Inferior parietal cortex (tissue), 1 donor: Measurements from ENCODE around the gene SOCS1.
"Not testable (repeated sequence)": the region's sequence is repeated elsewhere in the genome, so short reads cannot be mapped to it uniquely, and the experiment has no call there.

ENCODE experiments used
- DNase-seq: peaks from one replicate; pipeline ENCODE4 v3.0.0-alpha.2; 2016; ENCODE audit errors: extremely low spot score

SOCS1 gene

GRCh38 chr16:11255737-11256660 lies at the start of gene SOCS1:
Gene SOCS1 (minus strand): TSS chr16:11256204. CDS start chr16:11255478, 726 bp downstream.
- DNase-seq, result peak; percentile 79

- no peak for DNase-seq
Observed at GRCh38 chr16:11303405-11304138, 47.6 kb upstream of the SOCS1 start.

GRCh38 chr16:11302977-11303376 lies 47.0 kb upstream of the SOCS1 start:
- DNase-seq, result no peak

- DNase-seq, result no peak
Observed at GRCh38 chr16:11301645-11302501, 45.9 kb upstream of the SOCS1 start.

- no peak for DNase-seq
Observed at GRCh38 chr16:11300560-11300892, 44.5 kb upstream of the SOCS1 start.

GRCh38 chr16:11299865-11300559 lies 44.0 kb upstream of the SOCS1 start:
- DNase-seq, result no peak

- not testable (repeated sequence) for DNase-seq
Observed at GRCh38 chr16:11298950-11299547, 43.0 kb upstream of the SOCS1 start.

GRCh38 chr16:11298143-11298900 lies 42.3 kb upstream of the SOCS1 start:
- no peak for DNase-seq

GRCh38 chr16:11297492-11298142 lies 41.6 kb upstream of the SOCS1 start:
- DNase-seq, result peak; percentile 42

GRCh38 chr16:11296706-11297491 lies 40.9 kb upstream of the SOCS1 start:
- no peak for DNase-seq

GRCh38 chr16:11296351-11296705 lies 40.3 kb upstream of the SOCS1 start:
- no peak for DNase-seq

GRCh38 chr16:11295672-11296071 lies 39.7 kb upstream of the SOCS1 start:
- no peak for DNase-seq

GRCh38 chr16:11292076-11292748 lies 36.2 kb upstream of the SOCS1 start:
- DNase-seq, result no peak

GRCh38 chr16:11291091-11291703 lies 35.2 kb upstream of the SOCS1 start:
- DNase-seq, result no peak

GRCh38 chr16:11290102-11290893 lies 34.3 kb upstream of the SOCS1 start:
- no peak for DNase-seq

- not testable (repeated sequence) for DNase-seq
Observed at GRCh38 chr16:11289696-11290095, 33.7 kb upstream of the SOCS1 start.

- DNase-seq, result no peak
Observed at GRCh38 chr16:11289202-11289601, 33.2 kb upstream of the SOCS1 start.
